ENCODE data around the gene COA7.
"Not testable (repeated sequence)": the region's sequence is repeated elsewhere in the genome, so short reads cannot be mapped to it uniquely, and the experiment has no call there.

Gene COA7

DNA sequence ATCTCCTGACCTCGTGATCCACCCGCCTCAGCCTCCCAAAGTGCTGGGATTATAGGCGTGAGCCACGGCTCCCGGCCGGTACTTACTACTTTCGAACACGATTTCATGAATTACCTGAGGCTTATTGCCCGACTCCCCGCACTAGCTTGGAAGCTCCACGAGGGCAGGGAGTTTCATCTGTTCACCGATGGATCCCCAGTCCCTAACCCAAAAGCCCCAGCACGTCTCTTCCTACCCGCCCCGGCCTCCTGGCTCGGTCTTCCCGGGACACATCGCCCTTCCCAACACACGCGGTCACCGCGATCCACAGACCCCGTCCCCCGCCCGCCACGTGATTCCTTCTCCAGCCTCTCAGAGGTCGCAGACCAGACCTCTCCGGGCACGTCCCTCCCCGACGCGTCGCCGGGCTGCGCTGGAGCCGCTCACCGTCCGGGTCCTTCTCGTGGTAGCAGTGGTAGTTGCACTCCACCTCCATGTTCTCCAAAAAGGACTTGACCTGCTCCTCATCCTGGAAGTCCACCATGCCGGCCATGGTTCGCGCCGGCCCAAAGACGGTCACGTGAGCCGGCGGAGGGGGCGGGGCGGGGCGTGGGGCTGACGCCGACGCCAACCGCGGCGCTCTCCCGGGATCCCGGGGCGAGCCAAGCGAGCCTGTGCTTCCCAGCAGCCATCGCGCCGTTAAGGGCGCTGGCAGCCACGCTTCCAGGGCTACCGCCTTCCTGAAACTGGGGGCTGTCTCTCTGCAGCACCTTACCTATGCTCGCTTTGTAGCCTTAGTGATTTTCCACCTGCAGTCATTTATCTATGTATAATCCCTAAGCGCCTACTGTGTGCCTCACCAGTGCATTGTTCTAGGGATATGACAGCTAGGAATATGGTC lies at the start of gene COA7:
Gene COA7 (minus strand): TSS at position 553 of the 880 bp plus-strand sequence. CDS start 21 bp downstream, at position 532.
- DNase-seq = peak; percentile 72

DNA sequence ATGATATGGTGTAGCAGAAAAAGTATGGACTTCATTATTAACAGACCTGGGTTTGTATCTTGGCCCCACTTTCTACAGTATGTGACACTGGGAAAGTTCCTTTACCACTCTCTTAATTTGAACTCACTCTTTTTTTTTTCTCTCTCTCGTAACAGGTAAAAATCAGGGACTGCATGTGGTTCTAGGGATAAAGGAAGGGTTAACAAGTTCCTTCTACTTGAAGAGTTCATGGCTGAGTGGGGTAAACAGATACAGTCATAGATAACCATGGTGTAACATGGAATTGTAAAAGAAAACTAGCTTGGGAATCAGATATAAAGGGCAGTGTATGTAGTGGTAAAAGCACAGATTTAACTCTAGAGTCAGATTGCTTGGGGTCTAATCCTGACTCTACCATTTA lies 49.3 kb upstream of the COA7 start:
- DNase-seq = no peak

DNA sequence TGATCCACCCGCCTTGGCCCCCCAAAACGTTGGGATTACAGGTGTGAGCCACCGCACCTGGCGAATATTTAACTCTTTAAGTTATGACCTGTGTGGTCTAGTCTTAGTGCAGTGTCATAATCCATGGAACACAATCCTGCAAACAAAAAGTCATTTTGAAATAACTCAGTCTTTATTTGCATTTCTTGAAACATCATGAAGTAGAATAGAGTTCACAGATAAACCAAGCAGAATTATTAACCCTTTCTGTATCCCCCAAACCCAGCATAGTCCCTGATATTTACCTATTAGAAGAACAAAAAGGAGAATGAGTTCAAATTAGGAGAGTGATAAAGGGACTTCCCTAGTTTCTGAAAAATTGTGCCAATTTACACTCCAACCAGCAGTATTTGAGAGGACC lies 48.0 kb upstream of the COA7 start:
- no peak for DNase-seq

DNA sequence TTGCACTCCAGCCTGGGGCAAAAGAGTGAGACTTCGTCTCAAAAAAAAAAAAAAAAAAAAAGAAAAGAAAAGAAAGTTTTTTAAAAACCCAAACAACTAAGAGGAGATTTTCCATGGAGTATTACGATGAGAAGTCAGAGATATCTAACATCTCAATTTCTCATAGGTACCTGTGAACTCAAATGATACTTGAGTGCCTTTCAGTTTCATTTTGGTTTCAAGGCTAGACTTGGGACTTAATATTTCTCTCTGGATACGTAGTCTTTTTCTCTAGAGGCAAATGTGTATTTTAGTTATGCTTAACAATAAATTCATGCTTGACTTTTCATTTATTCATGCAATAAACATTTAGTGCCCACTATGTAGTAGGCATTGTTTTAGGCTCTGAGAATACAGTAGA lies 43.1 kb upstream of the COA7 start:
- DNase-seq = no peak

DNA sequence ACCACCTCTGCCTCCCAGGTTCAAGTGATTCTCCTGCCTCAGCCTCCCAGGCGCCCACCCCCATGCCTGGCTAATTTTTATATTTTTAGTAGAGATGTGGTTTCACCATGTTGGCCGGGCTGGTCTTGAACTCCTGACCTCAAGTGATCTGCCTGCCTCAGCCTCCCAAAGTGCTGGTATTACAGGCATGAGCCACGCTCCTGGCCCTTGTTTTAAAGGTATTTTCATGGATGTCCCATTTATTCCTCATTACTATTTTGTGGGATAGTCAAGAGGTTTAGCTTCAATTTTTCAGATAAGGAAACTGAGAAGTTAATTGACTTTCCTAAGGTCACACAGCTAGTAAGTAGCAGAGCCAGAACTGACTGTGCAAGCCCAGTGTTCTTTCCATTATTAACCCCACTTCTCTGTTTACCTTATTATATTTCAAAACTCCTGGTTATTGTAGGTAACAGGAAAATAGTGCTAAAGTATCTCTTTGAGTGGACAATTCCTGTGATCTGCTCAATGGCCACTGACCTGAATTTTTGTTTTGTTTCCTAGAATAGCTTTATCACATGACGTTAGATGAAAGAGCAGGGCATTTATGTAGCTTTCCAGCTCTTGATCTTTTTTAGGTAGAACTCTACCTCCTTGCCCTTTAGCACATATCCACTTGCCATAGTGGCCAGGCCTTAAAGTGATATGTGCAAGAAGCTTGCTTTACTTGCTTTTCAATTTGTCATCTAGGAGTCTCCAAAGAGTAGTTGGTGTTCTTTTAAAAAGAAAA lies 41.7 kb upstream of the COA7 start:
- DNase-seq = no peak

DNA sequence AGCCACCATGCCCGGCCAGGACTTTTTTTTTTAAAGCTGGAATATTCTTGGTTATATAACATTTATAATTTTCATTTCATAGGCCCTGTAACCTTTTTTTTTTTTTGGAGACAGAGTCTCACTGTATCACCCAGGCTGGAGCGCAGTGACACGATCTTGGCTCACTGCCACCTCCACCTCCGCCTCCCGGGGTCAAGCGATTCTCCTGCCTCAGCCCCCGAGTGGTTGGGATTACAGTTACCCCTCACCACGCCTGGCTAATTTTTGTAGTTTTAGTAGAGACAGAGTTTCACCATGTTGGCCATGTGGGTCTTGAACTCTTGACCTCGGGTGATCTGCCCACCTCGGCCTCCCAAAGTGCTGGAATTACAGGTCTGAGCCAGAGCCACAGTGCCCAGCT lies 40.7 kb upstream of the COA7 start:
- DNase-seq = no peak

DNA sequence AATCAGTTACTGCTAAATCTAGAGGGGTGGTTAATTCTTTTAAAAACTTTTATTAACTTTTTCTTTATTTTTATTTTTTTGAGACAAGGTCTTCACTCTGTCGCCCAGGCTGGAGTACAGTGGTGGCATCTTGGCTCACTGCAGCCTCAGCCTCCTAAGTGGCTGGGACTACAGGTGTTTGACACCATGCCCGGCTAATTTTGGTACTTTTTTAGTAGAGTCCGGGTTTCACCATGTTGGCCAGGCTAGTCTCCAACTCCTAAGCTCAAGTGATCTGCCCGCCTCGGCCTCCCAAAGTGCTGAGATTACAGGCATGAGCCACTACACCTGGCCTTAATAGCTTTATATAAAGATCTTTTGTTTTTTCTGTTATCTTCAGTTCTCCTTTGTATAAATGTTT lies 40.0 kb upstream of the COA7 start:
- DNase-seq = no peak

DNA sequence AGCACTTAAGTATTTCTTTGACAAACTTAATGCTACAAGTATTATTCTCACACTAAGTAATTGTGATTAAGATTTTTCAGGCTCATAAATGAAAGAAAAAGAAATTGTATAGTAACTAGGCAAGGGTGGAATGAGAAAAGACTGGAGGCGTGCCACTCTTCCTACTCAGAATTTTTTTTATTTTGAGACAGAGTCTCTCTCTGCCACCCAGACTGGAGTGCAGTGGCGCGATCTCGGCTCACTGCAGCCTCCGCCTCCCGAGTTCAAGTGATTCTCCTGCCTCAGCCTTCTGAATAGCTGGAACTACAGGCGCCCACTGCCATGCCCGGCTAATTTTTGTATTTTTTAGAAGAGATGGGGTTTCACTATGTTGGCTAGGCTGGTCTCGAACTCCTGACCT lies 37.2 kb upstream of the COA7 start:
- DNase-seq = not testable (repeated sequence)

DNA sequence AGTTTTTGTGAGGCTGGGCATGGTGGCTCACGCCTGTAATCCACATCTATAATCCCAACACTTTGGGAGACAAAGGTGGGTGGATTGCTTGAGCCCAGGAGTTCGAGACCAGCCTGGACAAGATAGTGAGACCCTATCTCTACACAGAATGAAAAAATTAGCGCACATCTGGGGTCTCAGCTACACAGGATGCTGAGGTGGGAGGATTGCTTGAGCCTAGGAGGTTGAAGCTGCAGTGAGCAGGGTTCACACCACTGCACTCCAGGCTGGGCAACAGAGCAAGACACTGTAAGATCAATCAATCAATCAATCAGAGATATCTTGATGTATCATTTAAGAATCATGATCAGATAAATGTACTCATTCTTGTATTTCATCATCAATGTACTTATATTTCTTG lies 35.2 kb upstream of the COA7 start:
- no peak for DNase-seq

DNA sequence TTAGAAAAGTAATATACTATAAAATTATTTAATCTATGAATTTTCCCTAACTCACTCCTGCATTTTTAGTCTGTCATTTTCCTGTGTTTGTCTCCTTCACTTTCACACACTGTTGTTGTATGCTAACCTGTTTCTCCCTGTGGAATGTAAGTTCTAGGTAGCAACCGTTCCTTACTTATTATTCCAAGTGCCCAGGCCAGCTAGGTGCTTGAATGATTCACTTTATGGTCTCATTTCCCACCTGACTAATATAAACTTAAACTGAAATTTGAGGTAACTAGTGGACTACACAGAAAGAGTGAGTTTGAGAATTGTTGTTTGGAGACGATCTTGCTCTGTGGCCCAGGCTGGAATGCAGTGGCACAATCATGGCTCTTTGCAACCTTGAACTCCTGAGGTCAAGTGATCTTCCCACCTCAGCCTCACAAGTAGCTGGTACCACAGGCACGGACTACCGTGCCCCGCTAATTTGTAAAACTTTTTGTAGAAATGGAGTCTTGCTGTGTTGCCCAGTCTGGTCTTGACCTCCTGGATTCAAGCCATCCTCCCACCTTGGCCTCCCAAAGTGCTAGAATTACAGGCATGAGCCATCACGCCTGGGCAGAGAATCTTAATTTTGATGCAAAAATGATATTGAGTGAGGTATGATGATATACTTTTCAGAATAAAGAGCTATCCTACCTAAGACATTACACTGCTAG lies 30.0 kb upstream of the COA7 start:
- no peak for DNase-seq

DNA sequence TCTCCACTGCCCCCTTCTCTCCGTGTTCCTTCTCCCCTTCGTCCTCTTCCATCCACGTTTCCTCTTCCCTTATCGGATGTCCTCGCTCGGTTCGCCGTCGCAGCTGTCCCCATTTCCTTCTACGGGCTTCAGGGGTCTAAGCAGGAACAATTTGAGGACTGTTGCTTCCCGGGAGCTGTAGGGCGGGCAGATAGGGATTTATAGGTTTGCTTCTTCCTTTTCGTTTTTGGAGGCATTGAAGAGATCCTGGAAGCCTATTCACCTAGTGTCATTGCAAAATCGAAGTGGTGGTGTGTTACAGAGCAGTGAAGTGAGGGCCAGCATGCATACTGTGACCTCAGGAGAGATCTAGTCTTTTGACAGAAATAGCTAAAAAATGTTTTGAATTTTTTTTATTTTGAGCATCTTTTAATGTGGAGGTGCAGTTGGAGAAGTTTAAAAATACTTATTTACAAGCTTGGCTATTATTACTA lies 29.0 kb upstream of the COA7 start:
- DNase-seq = no peak

DNA sequence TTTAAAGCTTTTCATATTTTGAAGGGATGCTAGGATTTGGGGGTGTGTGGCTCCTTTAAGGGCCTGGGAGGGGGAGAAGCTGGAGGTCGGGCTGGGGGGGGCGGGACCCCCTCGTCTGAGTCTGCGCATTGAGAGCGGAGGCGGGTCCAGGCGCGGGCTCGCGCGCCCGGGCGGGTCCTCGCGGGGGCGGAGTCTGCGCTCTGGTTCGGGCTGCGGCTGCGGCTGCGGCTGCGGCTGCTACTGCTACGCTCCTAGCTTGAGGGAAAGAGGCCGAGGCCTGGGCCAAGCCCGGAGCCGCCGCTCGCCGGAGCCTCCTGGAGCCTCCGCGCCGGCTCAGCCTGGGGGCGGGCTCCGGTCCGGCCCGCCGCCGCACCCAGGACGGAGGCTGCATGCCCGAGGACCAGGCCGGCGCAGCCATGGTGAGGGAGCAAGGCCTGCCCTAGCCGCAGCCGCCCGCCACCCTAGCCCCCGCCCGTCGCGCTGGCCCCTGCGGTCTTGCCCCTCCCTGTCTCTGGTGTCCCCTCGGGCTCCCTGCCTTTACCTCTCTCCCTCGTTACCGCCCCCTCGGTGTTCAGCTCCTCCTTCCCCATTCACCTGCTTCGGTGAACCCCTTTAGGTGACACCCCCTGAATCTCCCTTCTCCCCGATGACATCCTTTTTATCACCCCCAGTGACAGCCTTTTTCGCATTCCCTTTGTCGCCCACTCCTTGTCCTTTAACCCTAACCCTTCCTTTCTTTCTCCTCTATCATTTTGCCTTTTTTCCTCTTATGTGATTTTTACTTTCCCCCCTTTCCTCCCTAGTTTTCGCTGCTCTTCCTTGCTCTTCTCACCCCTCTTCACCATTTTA lies 28.3 kb upstream of the COA7 start, which contains the start of gene ZYG11B:
Gene ZYG11B (plus strand): TSS at position 189 of the 849 bp plus-strand sequence. CDS start 201 bp downstream, at position 390.
- DNase-seq = peak; percentile 76

DNA sequence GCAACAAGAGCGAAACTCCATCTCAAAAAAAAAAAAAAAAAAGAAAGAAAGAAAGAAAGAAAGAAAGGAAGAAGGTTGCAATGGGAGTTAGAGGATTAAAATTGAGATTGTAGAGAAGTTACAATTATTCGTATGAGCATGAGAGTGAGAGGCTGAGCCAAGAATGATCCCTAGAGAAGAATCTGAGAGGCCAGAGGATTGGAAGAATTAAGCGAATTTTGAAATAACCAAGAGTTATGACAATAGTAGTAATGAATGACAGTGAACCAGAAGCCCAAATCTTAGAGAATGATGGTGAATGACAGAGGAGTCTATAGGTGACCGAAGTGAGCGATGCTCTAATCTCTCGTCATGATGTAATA lies 27.7 kb upstream of the COA7 start:
- no peak for DNase-seq

DNA sequence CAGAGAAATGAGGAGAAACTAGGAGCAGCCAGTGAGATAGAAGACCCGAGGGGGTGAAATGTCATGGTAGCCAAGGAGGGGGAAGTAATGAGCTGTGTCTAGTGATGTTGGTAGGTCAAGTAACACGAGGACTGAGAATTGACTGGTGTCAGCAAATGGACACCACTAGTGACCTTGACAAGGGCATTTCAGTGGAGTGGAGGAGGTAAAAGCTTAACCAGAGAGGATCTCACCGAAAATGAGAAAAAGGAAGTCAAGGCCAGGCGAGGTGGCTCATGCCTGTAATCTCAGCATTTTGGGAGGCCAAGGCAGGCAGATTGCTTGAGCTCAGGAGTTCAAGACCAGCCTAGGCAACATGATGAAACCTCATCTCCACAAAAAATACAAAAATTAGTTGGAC lies 25.1 kb upstream of the COA7 start:
- no peak for DNase-seq

DNA sequence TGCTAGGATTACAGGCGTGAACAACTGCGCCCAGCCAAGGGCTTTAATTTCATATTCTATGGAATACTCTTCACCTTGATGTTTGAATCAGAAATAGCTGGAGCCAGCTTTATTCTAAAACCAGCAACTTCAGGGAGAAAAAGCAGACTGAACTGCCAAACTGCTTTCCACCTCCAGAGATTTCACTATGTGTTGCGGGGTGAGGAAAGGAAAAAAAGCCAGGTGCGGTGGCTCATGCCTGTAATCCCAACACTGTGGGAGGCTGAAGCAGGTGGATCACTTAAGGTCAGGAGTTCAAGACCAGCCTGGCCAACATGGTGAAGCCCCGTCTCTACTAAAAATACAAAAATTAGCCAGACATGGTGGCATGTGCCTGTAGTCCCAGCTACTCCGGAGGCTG lies 17.1 kb upstream of the COA7 start:
- DNase-seq = not testable (repeated sequence)

DNA sequence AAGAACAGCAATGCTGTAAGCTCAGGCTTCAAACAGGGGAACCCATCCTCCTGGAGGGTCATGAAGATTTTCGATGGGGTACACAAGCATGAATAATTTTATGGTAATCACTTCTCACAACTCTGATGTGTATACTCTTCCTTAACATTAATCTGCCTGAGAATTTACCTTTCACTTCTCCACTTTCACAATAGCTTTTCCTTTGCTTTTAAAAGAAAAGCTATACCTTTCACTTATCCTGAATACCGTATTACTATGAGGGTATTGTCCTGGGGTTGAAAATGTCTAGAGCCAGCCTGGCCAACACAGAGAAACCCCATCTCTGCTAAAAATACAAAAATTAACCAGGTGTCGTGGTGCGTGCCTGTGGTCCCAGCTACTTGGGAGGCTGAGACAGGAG lies 15.4 kb upstream of the COA7 start:
- no peak for DNase-seq

DNA sequence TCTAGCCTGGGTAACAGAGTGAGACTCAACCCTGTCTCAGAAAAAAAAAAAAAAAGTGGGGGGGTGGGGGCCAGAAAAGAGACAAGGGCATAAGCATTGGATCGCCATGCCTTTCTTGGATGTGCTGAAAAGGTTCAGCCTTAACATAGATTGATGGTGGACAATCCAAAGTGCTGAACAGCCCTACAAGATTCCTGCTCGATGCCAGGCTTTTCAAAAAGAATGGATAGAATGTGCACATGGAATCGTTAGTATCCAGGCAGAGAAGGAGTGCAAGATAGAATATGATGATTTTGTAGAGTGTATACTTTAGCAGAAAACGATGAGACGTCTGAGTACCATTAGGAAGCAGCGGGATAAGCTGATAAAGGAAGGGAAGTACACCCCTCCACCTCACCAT lies 10.9 kb upstream of the COA7 start:
- no peak for DNase-seq

DNA sequence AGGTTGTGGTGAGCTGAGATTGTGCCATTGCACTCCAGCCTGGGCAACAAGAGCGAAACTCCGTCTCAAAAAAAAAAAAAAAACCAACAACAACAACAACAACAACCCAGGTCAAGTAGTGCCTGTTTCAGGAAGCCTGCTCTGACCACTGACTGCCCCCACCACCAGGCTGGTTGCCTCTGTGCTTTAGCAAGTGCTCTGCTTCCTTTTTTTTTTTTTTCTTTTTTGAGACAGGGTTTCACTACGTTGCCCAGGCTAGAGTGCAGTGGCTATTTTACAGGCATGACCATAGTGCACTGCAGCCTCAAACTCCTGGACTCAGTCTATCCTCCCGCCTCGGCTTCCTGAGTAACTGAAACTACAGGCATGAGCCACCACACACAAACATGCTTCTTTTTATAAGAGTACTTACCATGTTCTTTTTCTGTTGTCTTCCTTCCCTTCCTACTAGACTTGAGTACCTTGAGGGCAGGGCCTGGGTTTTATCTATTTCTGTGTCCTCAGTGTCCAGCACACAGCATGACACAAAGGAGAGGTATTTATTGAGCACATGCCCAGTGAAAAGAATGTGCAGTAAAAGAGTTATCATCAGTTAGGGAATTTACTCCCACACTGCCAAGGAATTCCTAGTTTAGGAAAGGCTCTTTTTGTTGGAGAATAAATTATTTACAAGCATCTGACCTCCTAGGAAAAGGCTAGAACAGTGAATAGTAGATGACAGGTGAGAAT lies 9.9 kb upstream of the COA7 start:
- no peak for DNase-seq

DNA sequence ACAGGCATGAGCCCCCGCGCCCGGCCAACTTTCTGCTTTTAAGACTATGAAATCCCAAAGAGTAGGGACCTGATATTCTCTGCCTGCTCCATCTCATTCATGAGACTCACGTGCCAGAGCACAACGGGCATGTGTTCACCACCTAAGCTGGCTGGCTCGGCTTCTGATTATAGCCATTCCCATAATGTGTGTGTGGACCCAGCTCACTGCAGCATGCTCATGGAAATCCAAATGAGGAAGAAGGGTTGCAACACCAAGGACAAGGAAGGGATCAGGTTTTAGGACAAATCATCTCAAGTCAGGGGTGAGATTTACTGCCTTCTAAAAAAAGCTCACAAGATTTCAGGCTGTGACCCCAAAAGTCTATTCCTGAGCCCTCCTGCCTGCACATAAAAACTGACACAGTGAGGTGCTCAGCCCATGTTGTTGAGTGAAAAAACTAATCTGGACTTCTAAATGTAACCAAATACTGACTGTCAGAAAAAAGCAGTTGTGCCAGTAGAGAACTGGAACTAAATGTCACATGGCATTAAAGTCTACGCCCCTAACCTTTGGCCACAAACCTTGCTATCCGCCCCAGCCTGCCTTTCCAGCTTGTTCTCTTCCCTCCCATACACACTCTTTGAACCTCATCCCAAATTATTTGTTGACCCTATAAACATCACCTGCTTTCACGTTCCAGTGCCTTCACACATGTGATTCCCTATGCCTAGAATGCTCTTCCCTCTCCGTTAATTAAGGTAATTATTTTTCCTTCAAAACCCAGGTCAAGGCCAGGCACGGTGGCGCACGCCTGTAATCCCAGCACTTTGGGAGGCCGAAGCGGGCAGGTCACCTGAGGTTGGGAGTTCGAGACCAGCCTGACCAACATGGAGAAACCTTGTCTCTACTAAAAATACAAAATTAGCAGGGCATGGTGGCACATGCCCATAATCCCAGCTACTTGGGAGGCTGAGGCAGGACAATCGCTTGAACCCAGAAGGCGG lies 9.1 kb upstream of the COA7 start:
- DNase-seq = no peak

DNA sequence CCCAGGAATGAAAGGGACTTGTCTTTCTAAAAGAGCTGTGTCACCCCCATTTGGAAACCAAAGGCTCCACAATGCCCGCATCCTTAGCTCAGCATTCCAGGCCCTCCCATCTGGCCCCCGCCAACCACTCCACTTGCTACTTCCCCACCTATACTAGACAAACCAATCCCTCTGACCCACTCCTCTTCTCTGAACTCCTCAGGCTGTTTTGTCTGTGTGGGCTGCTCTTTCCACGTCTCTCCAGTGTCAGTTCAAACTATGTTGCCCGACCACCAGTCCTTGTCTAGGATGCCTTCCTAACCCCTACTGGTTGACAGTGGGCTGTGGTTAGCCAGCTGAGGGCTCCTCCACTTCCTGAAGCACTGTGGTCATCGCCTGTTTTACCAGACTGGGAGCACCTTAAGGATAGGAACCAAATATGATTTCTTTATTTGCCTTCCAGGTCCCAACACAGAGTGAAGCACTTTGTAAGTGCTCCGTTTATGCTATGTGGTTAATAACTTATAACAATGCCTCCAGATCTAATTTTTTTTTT lies 8.1 kb upstream of the COA7 start:
- no peak for DNase-seq

Data from NCI-H446 treated with DMSO at 0.1 percent for 48 hours (cell line).